B cell (primary cell): ENCODE results near the gene CXCL13. TPM values are rescaled to one million over a fixed set of nuclear protein-coding genes. Genes with fewer than 3 reads are reported as not detected.
"Not testable (repeated sequence)": the region's sequence is repeated elsewhere in the genome, so short reads cannot be mapped to it uniquely, and the experiment has no call there.

ENCODE experiments used
- ATAC-seq: fragments of 200-7000 bp; cut with Tn5 transposase; one replicate; pipeline ENCODE4 v1.10.0; 2021; ENCODE audit warnings: low read depth, mild to moderate bottlenecking, moderate number of reproducible peaks, moderate library complexity
- CTCF ChIA-PET: fragments of 350-600 bp; sonication (Branson Sonifier 250); formaldehyde crosslinking; loops from one replicate; lab custom pipeline; 2021; ENCODE audit warnings: antibody characterized with exemption, inconsistent platforms; lab: Charles Lee
- POLR2A ChIA-PET: fragments of 350-600 bp; sonication (Branson Sonifier 250); formaldehyde crosslinking; loops from one replicate; lab custom pipeline; 2021; ENCODE audit warnings: antibody characterized with exemption; lab: Charles Lee
- DNase-seq: peaks from one replicate; pipeline ENCODE4 v3.0.0; 2013
- H2AFZ ChIP-seq: 2 replicates; pipeline ENCODE4 v1.6.1; 2012; ENCODE audit warnings: mild to moderate bottlenecking, low read depth, low read length; ENCODE audit not compliant: insufficient read depth, poor library complexity, severe bottlenecking
- H3K27ac ChIP-seq, 2 donors: 1 replicate in 1 of 2; 2 replicates in 1 of 2; pipeline ENCODE4 v1.5.1; 2012 to 2013; ENCODE audit warnings: low read length in 2 of 2, mild to moderate bottlenecking in 2 of 2, moderate library complexity in 1 of 2
- H3K27me3 ChIP-seq, 4 experiments: fragments of 200-600 bp in 1 of 4; sonication (generic) in 1 of 4; replicated peaks in 1 of 4; 1 replicate in 2 of 4; 2 replicates in 2 of 4; pipeline versions ENCODE4 v1.6.1 to v1.7.0; 2013 to 2016; ENCODE audit warnings: low read length in 3 of 4, mild to moderate bottlenecking in 2 of 4, mixed read lengths in 1 of 4, moderate library complexity in 1 of 4; ENCODE audit not compliant: insufficient read depth in 4 of 4, control insufficient read depth in 3 of 4; ENCODE audit errors: control extremely low read depth in 1 of 4
- H3K36me3 ChIP-seq, 2 experiments: replicated peaks in 1 of 2; 1 replicate in 1 of 2; 2 replicates in 1 of 2; pipeline versions ENCODE4 v1.6.1 to v1.7.1; 2013; ENCODE audit warnings: low read length in 1 of 2; ENCODE audit not compliant: insufficient read depth in 2 of 2, control insufficient read depth in 1 of 2; ENCODE audit errors: control extremely low read depth in 1 of 2, extremely low read depth in 1 of 2
- H3K4me1 ChIP-seq, 2 donors: fragments of 200-600 bp in 1 of 2; sonication (generic) in 1 of 2; 1 replicate in 1 of 2; 2 replicates in 1 of 2; pipeline versions ENCODE4 v1.5.1 to v1.6.1; 2013 to 2017; ENCODE audit warnings: low read length in 2 of 2; ENCODE audit not compliant: control insufficient read depth in 2 of 2, insufficient read depth in 2 of 2
- H3K4me2 ChIP-seq: replicated peaks from 2 replicates; pipeline ENCODE3; 2012; ENCODE audit warnings: mild to moderate bottlenecking, low read depth, low read length; ENCODE audit not compliant: poor library complexity, severe bottlenecking
- H3K4me3 ChIP-seq, 5 experiments: fragments of 200-600 bp in 1 of 5; sonication (generic) in 1 of 5; 1 replicate in 3 of 5; 2 replicates in 2 of 5; pipeline versions ENCODE4 v1.5.1 to v1.7.0; 2011 to 2016; ENCODE audit warnings: low read length in 4 of 5, mild to moderate bottlenecking in 4 of 5, low read depth in 2 of 5, control low read depth in 1 of 5, moderate library complexity in 1 of 5; ENCODE audit not compliant: insufficient read depth in 1 of 5; ENCODE audit errors: control extremely low read depth in 1 of 5, extremely low read depth in 1 of 5
- H3K79me2 ChIP-seq: fragments of 200-600 bp; sonication (generic); one replicate; pipeline ENCODE4 v1.6.0; 2016; ENCODE audit warnings: low read length; ENCODE audit not compliant: control insufficient read depth, insufficient read depth
- H3K9ac ChIP-seq: fragments of 200-600 bp; sonication (generic); 2 replicates; pipeline ENCODE4 v1.6.1; 2017; ENCODE audit warnings: mild to moderate bottlenecking, low read length, moderate library complexity
- H3K9me3 ChIP-seq, 3 donors: one replicate each; pipeline versions ENCODE4 v1.6.1 to v1.7.1; 2013; ENCODE audit warnings: low read length in 2 of 3; ENCODE audit not compliant: control insufficient read depth in 2 of 3, insufficient read depth in 1 of 3; ENCODE audit errors: control extremely low read depth in 1 of 3
- H4K20me1 ChIP-seq: 2 replicates; pipeline ENCODE4 v1.6.0; 2012; ENCODE audit warnings: mild to moderate bottlenecking, low read length; ENCODE audit not compliant: insufficient read depth, control insufficient read depth, poor library complexity, severe bottlenecking
- H3K27ac Mint-ChIP-seq: one replicate; pipeline ENCODE4 v1.8.0; 2021; ENCODE audit warnings: mixed read lengths
- H3K27me3 Mint-ChIP-seq: one replicate; pipeline ENCODE4 v1.8.0; 2021; ENCODE audit warnings: mixed read lengths
- H3K4me1 Mint-ChIP-seq: one replicate; pipeline ENCODE4 v1.8.0; 2021; ENCODE audit warnings: mixed read lengths
- H3K4me3 Mint-ChIP-seq: one replicate; pipeline ENCODE4 v1.8.0; 2021; ENCODE audit warnings: mixed read lengths
- H3K9me3 Mint-ChIP-seq: one replicate; pipeline ENCODE4 v1.8.0; 2022; ENCODE audit warnings: mixed read lengths; ENCODE audit not compliant: insufficient read depth
- EZH2 ChIP-seq: IDR thresholded peaks from 2 replicates; pipeline ENCODE4 v1.6.1; 2012; ENCODE audit warnings: borderline replicate concordance, low read depth, mild to moderate bottlenecking, moderate library complexity, low read length; ENCODE audit not compliant: insufficient read depth, poor library complexity, severe bottlenecking
- WGBS: methylation state at CpG from one replicate; pipeline ENCODE4 v1.1.5; 2013; ENCODE audit warnings: missing lambda C conversion rate; ENCODE audit not compliant: insufficient coverage; 5-methylcytosine and 5-hydroxymethylcytosine counted together
- intact Hi-C: fragments of 100-400 bp; cut with micrococcal nuclease; formaldehyde crosslinking; loops from one replicate; pipeline ENCODE4 v1.10.0; 2022
- polyA minus RNA-seq: library from RNA; depleted of rRNA, polyadenylated mRNA; stranded (reverse); fragments of >200 nt; gene quantifications from 2 replicates; pipeline ENCODE4 v1.2.3, GENCODE V29; 2012
- polyA plus RNA-seq: library from polyadenylated mRNA; depleted of rRNA; stranded (reverse); fragments of >200 nt; gene quantifications from 2 replicates; pipeline ENCODE4 v1.2.3, GENCODE V29; 2012
- total RNA-seq, 2 donors: library from RNA; stranded (reverse); fragments of 120-200 nt in 1 of 2; gene quantifications; 1 replicate in 1 of 2; 2 replicates in 1 of 2; pipeline versions ENCODE4 v1.2.3 to v1.2.4, GENCODE V29; 2013 to 2022
- TF ChIP-seq, protein P1 (sequence below): fragments of 200-600 bp; IDR thresholded peaks from one replicate; pipeline ENCODE4 v1.8.0; 2022; ENCODE audit warnings: antibody characterized with exemption, mild to moderate bottlenecking

CXCL13 gene, protein sequence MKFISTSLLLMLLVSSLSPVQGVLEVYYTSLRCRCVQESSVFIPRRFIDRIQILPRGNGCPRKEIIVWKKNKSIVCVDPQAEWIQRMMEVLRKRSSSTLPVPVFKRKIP
- not detected in 2 replicates for total RNA-seq
- 0.12 TPM for total RNA-seq (2013)
- not detected in 2 replicates for polyA plus RNA-seq
- not detected in 2 replicates for polyA minus RNA-seq

DNA sequence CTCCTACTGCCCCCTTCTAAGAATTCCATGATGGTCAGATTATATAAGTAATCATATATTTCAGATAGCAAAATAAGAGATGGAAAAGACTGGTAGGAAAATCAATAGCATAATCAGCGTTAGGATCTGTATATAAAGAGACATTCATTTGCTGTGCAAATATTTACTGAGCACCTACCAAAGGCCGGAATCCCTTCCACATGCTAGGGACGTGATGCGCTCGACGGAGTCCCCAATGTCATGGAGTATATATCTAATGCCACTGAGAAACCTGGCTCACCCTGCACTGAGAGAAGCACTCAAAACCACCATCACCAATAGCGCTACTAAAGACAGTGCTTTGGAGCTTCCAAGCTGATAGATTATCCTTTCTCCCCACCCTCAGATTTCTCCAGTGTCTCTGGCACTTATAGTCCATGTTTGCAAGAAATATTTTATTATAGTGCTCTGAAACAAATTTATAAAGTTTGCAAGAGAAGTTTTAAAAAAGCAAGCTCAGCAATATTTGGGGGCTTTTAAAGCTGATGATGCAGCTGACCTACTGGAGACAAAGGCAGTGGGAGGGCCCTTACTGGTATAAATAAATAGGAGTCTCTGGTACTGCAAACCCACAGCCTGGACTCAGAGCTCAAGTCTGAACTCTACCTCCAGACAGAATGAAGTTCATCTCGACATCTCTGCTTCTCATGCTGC, at the start of gene CXCL13:
Gene CXCL13 (plus strand): TSS at position 611 of the 693 bp plus-strand sequence. CDS start 46 bp downstream, at position 657.
- ChIA-PET POLR2A (no interaction called here), CTCF (interaction anchor here (0.8 to 2.1 kb wide), 6 partner anchors 8 to 220 kb away, joined by 3 to 9 read pairs (median 3); no protein-coding TSS in a partner anchor)
- H3K36me3 ChIP-seq, result no peaks in the 10 kb centered on the region
- no peak within 1 kb of the TSS for H3K27ac ChIP-seq
- no peak within 1 kb of the TSS for H3K4me3 ChIP-seq
- H3K4me1 ChIP-seq, result no peaks in the 10 kb centered on the region
- H4K20me1 ChIP-seq, result no peaks in the 10 kb centered on the region
- Mint-ChIP-seq H3K27me3 (peaks cover 3% of the 10 kb centered on the region), H3K4me1 (no peaks in the 10 kb centered on the region), H3K4me3 (no peak within 1 kb of the TSS), H3K27ac (no peak within 1 kb of the TSS), H3K9me3 (no peaks in the 10 kb centered on the region)
- no peak within 1 kb of the TSS for H3K4me2 ChIP-seq
- no peak for ATAC-seq
- H3K9me3 ChIP-seq, result no peaks in the 10 kb centered on the region
- H3K9ac ChIP-seq, result no peak within 1 kb of the TSS
- 96% methylated on average over 7 of the region's 8 CpGs for WGBS
- intact Hi-C loops, result no loop called here
- no peak within 1 kb of the TSS for H2AFZ ChIP-seq
- no peaks in the 10 kb centered on the region for H3K79me2 ChIP-seq
- no peak for TF ChIP-seq EZH2
- TF ChIP-seq, protein P1, sequence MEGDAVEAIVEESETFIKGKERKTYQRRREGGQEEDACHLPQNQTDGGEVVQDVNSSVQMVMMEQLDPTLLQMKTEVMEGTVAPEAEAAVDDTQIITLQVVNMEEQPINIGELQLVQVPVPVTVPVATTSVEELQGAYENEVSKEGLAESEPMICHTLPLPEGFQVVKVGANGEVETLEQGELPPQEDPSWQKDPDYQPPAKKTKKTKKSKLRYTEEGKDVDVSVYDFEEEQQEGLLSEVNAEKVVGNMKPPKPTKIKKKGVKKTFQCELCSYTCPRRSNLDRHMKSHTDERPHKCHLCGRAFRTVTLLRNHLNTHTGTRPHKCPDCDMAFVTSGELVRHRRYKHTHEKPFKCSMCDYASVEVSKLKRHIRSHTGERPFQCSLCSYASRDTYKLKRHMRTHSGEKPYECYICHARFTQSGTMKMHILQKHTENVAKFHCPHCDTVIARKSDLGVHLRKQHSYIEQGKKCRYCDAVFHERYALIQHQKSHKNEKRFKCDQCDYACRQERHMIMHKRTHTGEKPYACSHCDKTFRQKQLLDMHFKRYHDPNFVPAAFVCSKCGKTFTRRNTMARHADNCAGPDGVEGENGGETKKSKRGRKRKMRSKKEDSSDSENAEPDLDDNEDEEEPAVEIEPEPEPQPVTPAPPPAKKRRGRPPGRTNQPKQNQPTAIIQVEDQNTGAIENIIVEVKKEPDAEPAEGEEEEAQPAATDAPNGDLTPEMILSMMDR, result no peak
- H3K27me3 ChIP-seq, result no peaks in the 10 kb centered on the region
- no peak for DNase-seq

DNA sequence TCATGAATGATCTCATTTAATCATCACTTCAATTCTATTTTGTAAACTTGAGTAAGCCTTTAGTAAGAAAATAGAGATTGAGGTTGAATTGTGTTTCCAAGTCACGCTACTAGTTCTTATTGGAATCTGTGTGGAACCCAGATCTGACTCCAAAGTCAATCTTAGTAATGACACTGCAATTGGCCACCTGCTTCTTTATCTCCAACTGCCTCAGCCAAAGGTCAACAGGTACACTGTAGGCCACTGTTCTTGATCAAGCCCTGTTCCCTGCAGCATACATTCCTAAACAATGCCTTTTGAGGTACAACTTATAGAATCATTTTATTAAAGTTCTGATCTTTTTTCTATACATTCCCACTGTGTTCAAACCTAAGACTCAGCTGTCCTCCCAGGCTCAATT, 45.5 kb upstream of the CXCL13 start:
- no peak overlapping the region for H3K4me2 ChIP-seq
- no peak for ATAC-seq
- peaks cover 0 to 6% (median 4%) of the 10 kb centered on the region in 3 donors for H3K9me3 ChIP-seq
- no peaks in the 10 kb centered on the region for H3K36me3 ChIP-seq
- H3K27me3 ChIP-seq, result no peaks in the 10 kb centered on the region
- TF ChIP-seq, protein P1, result no peak
- no peak for TF ChIP-seq EZH2
- no peaks in the 10 kb centered on the region for H4K20me1 ChIP-seq
- no peaks in the 10 kb centered on the region for H3K4me1 ChIP-seq
- no CpG with 5 or more reads among the region's 1 CpG for WGBS
- no peaks in the 10 kb centered on the region for H3K79me2 ChIP-seq
- H3K27me3 Mint-ChIP-seq, result no peaks in the 10 kb centered on the region
- H3K27ac Mint-ChIP-seq, result no peak overlapping the region
- no peak overlapping the region for H3K4me3 Mint-ChIP-seq
- H3K4me3 ChIP-seq, result no peak overlapping the region
- DNase-seq, result no peak
- no peaks in the 10 kb centered on the region for H3K4me1 Mint-ChIP-seq
- intact Hi-C loops, result no loop called here
- H3K27ac ChIP-seq, result no peak overlapping the region
- ChIA-PET CTCF (no interaction called here), POLR2A (no interaction called here)
- no peak overlapping the region for H2AFZ ChIP-seq
- no peaks in the 10 kb centered on the region for H3K9me3 Mint-ChIP-seq
- no peak overlapping the region for H3K9ac ChIP-seq

DNA sequence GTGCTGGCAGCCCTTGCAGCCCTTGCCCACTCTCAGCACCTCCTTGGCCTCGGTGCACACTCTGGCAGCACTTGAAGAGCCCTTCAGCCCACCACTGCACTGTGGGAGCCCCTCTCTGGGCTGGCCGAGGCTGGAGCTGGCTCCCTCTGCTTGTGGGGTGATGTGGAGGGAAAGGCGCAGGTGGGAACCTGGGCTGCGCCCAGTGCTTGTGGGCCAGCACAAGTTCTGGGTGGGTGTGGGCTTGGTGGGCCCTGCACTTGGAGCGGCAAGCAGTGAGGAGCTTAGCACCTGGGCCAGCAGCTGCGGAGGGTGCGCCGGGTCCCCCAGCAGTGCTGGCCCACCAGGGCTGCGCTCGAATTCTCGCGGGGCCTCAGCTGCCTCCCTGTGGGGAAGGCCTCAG, 43.9 kb upstream of the CXCL13 start:
- H3K9me3 Mint-ChIP-seq, DNase-seq, H3K79me2 ChIP-seq, H3K36me3 ChIP-seq, H3K27ac Mint-ChIP-seq, H3K4me2 ChIP-seq, H3K4me3 Mint-ChIP-seq, H2AFZ ChIP-seq, H3K27me3 ChIP-seq, H3K9me3 ChIP-seq, H3K27ac ChIP-seq, CTCF ChIA-PET, H4K20me1 ChIP-seq, H3K9ac ChIP-seq, POLR2A ChIA-PET, H3K27me3 Mint-ChIP-seq, H3K4me3 ChIP-seq, H3K4me1 Mint-ChIP-seq, H3K4me1 ChIP-seq, ATAC-seq, intact Hi-C loops: not testable (repeated sequence)
- 91% methylated on average over 7 of the region's 12 CpGs for WGBS
